ENCODE measurements around the gene RHEB.

DNA sequence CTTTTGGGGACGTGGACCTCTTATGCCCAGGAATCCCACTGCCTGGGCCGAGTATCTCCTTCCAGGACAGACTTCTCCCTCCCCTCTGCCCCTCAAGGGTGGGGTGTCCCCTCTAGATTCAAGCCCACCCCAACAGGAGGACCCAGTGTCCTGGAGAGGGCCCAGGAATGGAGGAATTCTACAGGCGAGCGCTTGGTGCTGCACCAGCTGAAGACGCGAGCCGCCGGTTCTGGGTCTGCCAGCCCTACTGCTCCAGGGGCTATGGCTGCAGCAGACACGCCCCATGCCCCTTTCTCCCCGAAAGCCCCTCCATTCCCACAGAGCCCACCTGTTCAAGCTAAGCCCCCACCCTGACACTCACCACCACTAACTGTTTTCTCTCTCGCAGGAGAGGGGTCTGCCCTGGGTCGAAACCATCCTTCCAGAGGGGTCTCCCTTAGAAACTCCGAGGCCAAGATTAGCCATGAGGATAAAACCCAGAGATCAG lies 88.4 kb downstream of the RHEB start:
- TF ChIP-seq SIN3A (IDR thresholded peaks at IDR 0.05; ENCODE audit: borderline replicate concordance, low read depth, low read length) (no peak), MEF2A (IDR thresholded peaks at IDR 0.05; ENCODE audit: borderline replicate concordance, low read depth) (no peak), RCOR1 (IDR thresholded peaks at IDR 0.05; ENCODE audit: low read length) (no peak), TCF12 (IDR thresholded peaks at IDR 0.05) (no peak), ELF1 (IDR thresholded peaks at IDR 0.05) (no peak), JUND (IDR thresholded peaks at IDR 0.05) (no peak)
- TF ChIP-seq, protein P1, sequence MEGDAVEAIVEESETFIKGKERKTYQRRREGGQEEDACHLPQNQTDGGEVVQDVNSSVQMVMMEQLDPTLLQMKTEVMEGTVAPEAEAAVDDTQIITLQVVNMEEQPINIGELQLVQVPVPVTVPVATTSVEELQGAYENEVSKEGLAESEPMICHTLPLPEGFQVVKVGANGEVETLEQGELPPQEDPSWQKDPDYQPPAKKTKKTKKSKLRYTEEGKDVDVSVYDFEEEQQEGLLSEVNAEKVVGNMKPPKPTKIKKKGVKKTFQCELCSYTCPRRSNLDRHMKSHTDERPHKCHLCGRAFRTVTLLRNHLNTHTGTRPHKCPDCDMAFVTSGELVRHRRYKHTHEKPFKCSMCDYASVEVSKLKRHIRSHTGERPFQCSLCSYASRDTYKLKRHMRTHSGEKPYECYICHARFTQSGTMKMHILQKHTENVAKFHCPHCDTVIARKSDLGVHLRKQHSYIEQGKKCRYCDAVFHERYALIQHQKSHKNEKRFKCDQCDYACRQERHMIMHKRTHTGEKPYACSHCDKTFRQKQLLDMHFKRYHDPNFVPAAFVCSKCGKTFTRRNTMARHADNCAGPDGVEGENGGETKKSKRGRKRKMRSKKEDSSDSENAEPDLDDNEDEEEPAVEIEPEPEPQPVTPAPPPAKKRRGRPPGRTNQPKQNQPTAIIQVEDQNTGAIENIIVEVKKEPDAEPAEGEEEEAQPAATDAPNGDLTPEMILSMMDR (IDR thresholded peaks at IDR 0.05), result no peak
- TF ChIP-seq, protein P2, sequence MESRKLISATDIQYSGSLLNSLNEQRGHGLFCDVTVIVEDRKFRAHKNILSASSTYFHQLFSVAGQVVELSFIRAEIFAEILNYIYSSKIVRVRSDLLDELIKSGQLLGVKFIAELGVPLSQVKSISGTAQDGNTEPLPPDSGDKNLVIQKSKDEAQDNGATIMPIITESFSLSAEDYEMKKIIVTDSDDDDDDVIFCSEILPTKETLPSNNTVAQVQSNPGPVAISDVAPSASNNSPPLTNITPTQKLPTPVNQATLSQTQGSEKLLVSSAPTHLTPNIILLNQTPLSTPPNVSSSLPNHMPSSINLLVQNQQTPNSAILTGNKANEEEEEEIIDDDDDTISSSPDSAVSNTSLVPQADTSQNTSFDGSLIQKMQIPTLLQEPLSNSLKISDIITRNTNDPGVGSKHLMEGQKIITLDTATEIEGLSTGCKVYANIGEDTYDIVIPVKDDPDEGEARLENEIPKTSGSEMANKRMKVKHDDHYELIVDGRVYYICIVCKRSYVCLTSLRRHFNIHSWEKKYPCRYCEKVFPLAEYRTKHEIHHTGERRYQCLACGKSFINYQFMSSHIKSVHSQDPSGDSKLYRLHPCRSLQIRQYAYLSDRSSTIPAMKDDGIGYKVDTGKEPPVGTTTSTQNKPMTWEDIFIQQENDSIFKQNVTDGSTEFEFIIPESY (IDR thresholded peaks at IDR 0.05; ENCODE audit: borderline replicate concordance, low read depth), result no peak
- TF ChIP-seq, protein P3, sequence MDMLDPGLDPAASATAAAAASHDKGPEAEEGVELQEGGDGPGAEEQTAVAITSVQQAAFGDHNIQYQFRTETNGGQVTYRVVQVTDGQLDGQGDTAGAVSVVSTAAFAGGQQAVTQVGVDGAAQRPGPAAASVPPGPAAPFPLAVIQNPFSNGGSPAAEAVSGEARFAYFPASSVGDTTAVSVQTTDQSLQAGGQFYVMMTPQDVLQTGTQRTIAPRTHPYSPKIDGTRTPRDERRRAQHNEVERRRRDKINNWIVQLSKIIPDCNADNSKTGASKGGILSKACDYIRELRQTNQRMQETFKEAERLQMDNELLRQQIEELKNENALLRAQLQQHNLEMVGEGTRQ (IDR thresholded peaks at IDR 0.05; ENCODE audit: borderline replicate concordance, low read depth, low read length), result no peak
